Activated CD4-positive, alpha-beta T cell treated with anti-CD3 and anti-CD28 coated beads for 36 hours (primary cell): ENCODE results near the gene DLST. TPM values are rescaled to one million over a fixed set of nuclear protein-coding genes. Genes with fewer than 3 reads are reported as not detected.

Experiments used
- ATAC-seq: fragments of 200-7000 bp; cut with Tn5 transposase; one replicate; pipeline ENCODE4 v1.10.0; 2021; ENCODE audit warnings: mild to moderate bottlenecking, moderate library complexity
- CTCF ChIA-PET: fragments of 350-600 bp; sonication (Branson Sonifier 250); formaldehyde crosslinking; loops from one replicate; lab custom pipeline; 2021; ENCODE audit warnings: antibody characterized with exemption; lab: Charles Lee
- POLR2A ChIA-PET: fragments of 350-600 bp; sonication (Branson Sonifier 250); formaldehyde crosslinking; loops from one replicate; lab custom pipeline; 2021; ENCODE audit warnings: antibody characterized with exemption, inconsistent platforms; lab: Charles Lee
- DNase-seq: peaks from one replicate; pipeline ENCODE4 v3.0.0-alpha.2; 2020
- H3K27ac Mint-ChIP-seq: one replicate; pipeline ENCODE4 v1.8.0; 2021; ENCODE audit warnings: mixed read lengths
- H3K27me3 Mint-ChIP-seq: one replicate; pipeline ENCODE4 v1.8.0; 2021; ENCODE audit warnings: mixed read lengths
- H3K36me3 Mint-ChIP-seq: one replicate; pipeline ENCODE4 v1.8.0; 2021; ENCODE audit warnings: low read depth, mixed read lengths
- H3K4me1 Mint-ChIP-seq: one replicate; pipeline ENCODE4 v1.8.0; 2021; ENCODE audit warnings: mixed read lengths
- H3K4me3 Mint-ChIP-seq: one replicate; pipeline ENCODE4 v1.8.0; 2021; ENCODE audit warnings: mild to moderate bottlenecking, moderate library complexity, mixed read lengths
- H3K9me3 Mint-ChIP-seq: one replicate; pipeline ENCODE4 v1.8.0; 2021; ENCODE audit warnings: low read depth, mixed read lengths
- intact Hi-C, 2 experiments: fragments of 100-400 bp; cut with DNase I in 1 of 2; cut with micrococcal nuclease in 1 of 2; formaldehyde crosslinking; loops; one replicate each; pipeline versions ENCODE4 v1.14.2 to v1.15.1; 2022 to 2024; cut with DNase I, micrococcal nuclease
- total RNA-seq, 2 experiments: library from RNA; stranded (reverse); gene quantifications; one replicate each; pipeline ENCODE4 v1.2.3, GENCODE V29; 2021

The DLST gene
- total RNA-seq, 2 experiments from 2014 or later: 103 to 120 TPM

DNA sequence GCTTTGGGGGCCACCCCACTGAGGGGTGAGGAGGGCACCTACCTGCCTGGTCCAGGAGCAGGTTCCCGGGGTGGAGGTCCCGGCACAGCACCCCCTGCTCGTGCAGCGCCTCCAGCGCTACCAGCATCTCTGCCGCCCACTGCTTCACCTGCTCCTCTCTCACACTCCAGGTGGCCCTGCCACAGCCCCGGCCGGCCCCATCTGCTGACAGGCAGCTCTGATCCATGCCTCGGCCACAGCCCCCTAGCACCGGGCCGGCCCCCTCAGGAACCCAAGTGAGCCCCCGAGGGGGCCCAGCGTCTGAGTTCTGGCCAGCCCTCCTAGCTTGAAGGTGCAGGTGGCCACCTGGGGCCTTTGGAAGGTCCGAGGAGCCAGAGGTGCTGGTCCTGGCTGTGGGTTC is 27.8 kb downstream of the DLST start:
- no peaks in the 10 kb centered on the region for H3K9me3 Mint-ChIP-seq
- ChIA-PET CTCF (interaction anchor here (6.9 kb wide), 1 partner anchor 49 kb away, joined by 250 read pairs; no protein-coding TSS in a partner anchor), POLR2A (interaction anchor here (0.6 kb wide), 1 partner anchor 36 kb away, joined by 8 read pairs; no protein-coding TSS in a partner anchor)
- intact Hi-C loops: no loop called here
- no peak overlapping the region for H3K4me3 Mint-ChIP-seq
- ATAC-seq (no peak), DNase-seq (no peak)
- no peak overlapping the region for H3K27ac Mint-ChIP-seq
- no peaks in the 10 kb centered on the region for H3K4me1 Mint-ChIP-seq
- H3K27me3 Mint-ChIP-seq: no peaks in the 10 kb centered on the region
- peaks cover 9% of the 10 kb centered on the region for H3K36me3 Mint-ChIP-seq

DNA sequence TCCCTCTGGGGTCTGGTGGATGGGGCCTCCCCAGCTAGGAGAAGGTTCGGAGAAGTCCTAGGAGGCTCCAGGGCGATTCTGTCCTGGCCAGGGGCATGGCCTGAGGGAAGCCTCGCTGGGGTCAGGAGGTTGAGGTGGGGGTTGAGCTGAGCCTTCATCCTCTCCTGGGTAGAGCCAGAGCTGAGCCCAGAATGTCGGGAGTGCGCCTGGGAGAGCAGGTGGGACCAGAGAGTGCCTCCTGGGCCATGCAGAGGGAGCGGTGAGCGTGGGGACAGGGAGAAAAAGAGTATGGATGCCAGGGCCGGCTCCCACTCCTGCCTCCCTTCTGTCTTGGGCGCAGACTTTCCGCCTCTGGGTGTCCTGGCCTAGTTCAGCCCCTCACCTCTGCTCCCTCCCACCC is 28.2 kb downstream of the DLST start:
- ChIA-PET POLR2A (interaction anchor here (0.6 kb wide), 1 partner anchor 36 kb away, joined by 8 read pairs; no protein-coding TSS in a partner anchor), CTCF (interaction anchor here (6.9 kb wide), 1 partner anchor 50 kb away, joined by 250 read pairs; no protein-coding TSS in a partner anchor)
- ATAC-seq: no peak
- intact Hi-C loops: no loop called here
- no peaks in the 10 kb centered on the region for H3K27me3 Mint-ChIP-seq
- DNase-seq: no peak
- no peak overlapping the region for H3K4me3 Mint-ChIP-seq
- no peaks in the 10 kb centered on the region for H3K4me1 Mint-ChIP-seq
- peaks cover 9% of the 10 kb centered on the region for H3K36me3 Mint-ChIP-seq
- no peaks in the 10 kb centered on the region for H3K9me3 Mint-ChIP-seq
- no peak overlapping the region for H3K27ac Mint-ChIP-seq

DNA sequence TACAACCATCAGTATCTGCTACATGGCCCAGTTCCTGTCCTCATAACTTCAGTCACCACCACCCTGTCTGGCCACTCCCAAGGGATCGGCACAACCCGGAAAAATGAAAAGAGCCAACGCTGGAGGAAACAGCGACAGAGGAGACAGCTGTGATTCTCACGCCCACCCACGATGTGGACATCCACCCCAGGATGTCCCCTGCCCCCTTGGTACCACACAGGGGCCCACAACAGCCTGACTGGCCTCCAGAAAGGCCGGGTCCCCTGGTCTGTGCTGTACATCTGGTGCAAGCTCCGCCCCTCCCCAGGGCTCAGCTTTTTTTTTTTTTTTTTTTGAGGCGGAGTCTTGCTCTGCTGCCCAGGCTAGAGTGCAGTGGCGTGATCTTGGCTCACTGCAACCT is 28.8 kb downstream of the DLST start:
- POLR2A ChIA-PET: interaction anchor here (0.5 to 0.7 kb wide), 3 partner anchors 19 to 189 kb away, joined by 3 to 5 read pairs (median 3); no protein-coding TSS in a partner anchor
- no peaks in the 10 kb centered on the region for H3K4me1 Mint-ChIP-seq
- no peaks in the 10 kb centered on the region for H3K9me3 Mint-ChIP-seq
- H3K36me3 Mint-ChIP-seq: peaks cover 3% of the 10 kb centered on the region
- intact Hi-C loops: no loop called here
- no peak overlapping the region for H3K4me3 Mint-ChIP-seq
- DNase-seq: no peak
- no peaks in the 10 kb centered on the region for H3K27me3 Mint-ChIP-seq
- CTCF ChIA-PET: interaction anchor here (0.6 to 6.9 kb wide), 5 partner anchors 26 to 178 kb away, joined by 3 to 250 read pairs (median 4); no protein-coding TSS in a partner anchor
- no peak overlapping the region for H3K27ac Mint-ChIP-seq
- ATAC-seq: no peak

DNA sequence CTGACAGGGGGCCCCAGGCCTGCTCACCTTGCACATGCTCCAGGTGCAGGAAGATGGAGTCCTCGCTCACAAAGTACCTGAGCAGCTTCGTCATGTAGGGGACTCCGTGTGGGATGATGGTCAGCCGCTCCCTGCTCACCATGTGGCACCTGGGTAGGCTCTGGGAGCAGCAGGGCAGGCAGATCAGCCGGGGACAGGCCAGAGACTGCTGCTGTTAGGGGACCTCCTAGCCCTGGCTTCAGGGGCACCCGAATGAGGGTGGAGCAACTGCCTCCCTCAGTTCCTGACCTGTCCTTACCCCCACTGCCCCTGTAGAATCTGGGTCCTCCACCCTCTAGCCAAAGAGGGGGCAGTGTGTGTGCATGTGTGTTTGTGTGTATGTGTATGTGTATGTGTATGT is 29.5 kb downstream of the DLST start:
- ChIA-PET POLR2A (interaction anchor here (0.6 kb wide), 1 partner anchor 189 kb away, joined by 5 read pairs; no protein-coding TSS in a partner anchor), CTCF (interaction anchor here (0.6 to 2.2 kb wide), 5 partner anchors 26 to 302 kb away, joined by 3 to 8 read pairs (median 3); no protein-coding TSS in a partner anchor)
- no peaks in the 10 kb centered on the region for H3K36me3 Mint-ChIP-seq
- ATAC-seq (no peak), DNase-seq (no peak)
- intact Hi-C loops: no loop called here
- H3K27me3 Mint-ChIP-seq: no peaks in the 10 kb centered on the region
- no peak overlapping the region for H3K27ac Mint-ChIP-seq
- no peaks in the 10 kb centered on the region for H3K9me3 Mint-ChIP-seq
- H3K4me1 Mint-ChIP-seq: no peaks in the 10 kb centered on the region
- no peak overlapping the region for H3K4me3 Mint-ChIP-seq

DNA sequence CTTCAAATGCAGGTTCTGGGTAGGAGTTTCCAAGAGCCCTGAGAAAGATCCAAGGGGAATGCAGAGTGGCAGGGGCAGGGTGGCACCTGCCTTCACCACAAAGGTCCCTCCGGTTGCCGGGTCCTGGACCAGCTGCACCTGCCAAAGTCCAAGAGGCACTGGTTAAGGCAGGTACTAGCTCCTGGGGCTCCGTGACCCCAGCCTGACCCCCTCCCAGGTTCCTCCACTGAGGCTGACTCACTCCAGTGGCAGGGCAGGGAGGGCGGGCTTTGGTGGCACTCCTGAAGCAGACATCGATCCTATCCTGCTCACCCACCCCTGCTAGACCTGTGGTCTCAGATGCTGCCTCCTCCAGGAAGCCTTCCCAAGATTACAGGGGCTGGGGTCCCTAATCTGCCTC is 30.0 kb downstream of the DLST start:
- no peak for ATAC-seq
- H3K4me3 Mint-ChIP-seq: no peak overlapping the region
- ChIA-PET CTCF (interaction anchor here (1.0 to 2.2 kb wide), 4 partner anchors 50 to 303 kb away, joined by 3 to 8 read pairs (median 4); no protein-coding TSS in a partner anchor), POLR2A (interaction anchor here (1.0 kb wide), 1 partner anchor 24 kb away, joined by 3 read pairs; no protein-coding TSS in a partner anchor)
- H3K36me3 Mint-ChIP-seq: no peaks in the 10 kb centered on the region
- no peaks in the 10 kb centered on the region for H3K27me3 Mint-ChIP-seq
- DNase-seq: no peak
- intact Hi-C loops: no loop called here
- no peak overlapping the region for H3K27ac Mint-ChIP-seq
- H3K9me3 Mint-ChIP-seq: no peaks in the 10 kb centered on the region
- H3K4me1 Mint-ChIP-seq: no peaks in the 10 kb centered on the region

DNA sequence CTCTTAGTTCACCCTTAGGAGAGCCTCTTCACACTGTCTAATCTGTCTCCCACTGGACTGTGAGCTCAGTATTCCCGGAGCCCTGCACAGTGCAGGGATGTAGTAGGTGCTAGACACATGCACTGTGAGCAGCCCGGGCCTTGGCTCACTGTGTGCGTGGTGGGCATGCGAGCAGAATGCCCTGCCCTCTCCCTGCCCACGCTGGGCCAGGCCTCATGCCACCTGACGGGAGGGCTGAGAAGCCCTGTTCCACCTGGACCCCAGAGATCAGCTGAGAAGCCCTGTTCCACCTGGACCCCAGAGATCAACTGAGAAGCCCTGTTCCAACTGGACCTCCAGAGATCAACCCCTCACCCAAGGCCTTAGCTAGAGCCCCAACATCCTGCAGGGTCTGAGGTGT is 30.4 kb downstream of the DLST start:
- no peaks in the 10 kb centered on the region for H3K36me3 Mint-ChIP-seq
- no peak for ATAC-seq
- DNase-seq: no peak
- no peak overlapping the region for H3K27ac Mint-ChIP-seq
- intact Hi-C loops: no loop called here
- CTCF ChIA-PET: interaction anchor here (0.7 to 2.2 kb wide), 5 partner anchors 11 to 390 kb away, joined by 3 to 8 read pairs (median 4); partner anchors contain the start of gene RPS6KL1
- no peaks in the 10 kb centered on the region for H3K27me3 Mint-ChIP-seq
- no peaks in the 10 kb centered on the region for H3K9me3 Mint-ChIP-seq
- no peaks in the 10 kb centered on the region for H3K4me1 Mint-ChIP-seq
- POLR2A ChIA-PET: interaction anchor here (1.0 kb wide), 1 partner anchor 24 kb away, joined by 3 read pairs; no protein-coding TSS in a partner anchor
- no peak overlapping the region for H3K4me3 Mint-ChIP-seq

DNA sequence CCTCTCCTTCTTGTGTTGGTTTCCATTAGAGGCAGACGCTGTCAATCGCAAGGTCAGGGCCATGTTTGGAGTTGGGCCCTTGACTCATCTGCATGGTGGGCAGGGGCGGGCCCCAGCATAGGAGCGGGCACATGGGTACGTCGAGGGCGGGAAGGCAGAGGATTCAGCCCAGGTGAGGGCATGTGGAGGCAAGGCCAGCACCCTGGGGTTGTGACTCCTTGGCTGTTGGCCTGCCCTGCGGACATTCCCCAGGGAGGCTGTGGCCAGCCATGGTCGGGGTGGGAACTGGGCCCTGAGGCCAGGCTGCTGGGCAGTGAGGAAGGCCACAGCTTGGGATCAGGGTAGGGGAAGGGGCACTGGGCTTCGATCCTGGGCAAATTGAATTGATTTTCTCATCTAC is 31.1 kb downstream of the DLST start:
- H3K9me3 Mint-ChIP-seq: no peaks in the 10 kb centered on the region
- POLR2A ChIA-PET: no interaction called here

DNA sequence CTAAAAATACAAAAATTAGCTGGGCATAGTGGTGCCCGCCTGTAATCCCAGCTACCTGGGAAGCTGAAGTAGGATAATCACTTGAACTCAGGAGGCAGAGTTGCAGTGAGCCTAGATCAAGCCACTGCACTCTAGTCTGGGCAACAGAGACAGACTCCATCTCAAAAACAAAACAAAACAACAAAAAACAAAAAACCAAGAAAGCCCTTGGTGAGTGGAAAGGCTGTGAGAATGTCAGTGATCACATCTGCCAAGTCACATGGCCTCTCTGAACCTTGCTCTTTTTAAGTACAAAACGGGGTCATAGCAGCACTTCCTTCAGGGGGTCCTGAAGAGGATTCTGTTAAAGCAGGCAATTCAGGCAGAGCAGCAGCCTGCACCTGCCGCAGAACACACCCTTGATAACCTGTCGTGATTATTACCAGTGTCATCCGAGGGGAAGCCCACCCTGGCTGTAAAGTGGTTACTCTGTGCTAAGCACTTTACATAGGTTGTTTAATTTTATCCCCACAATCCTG is 31.7 kb downstream of the DLST start:
- POLR2A ChIA-PET: no interaction called here
- Mint-ChIP-seq H3K9me3 (no peaks in the 10 kb centered on the region), H3K4me3 (no peak overlapping the region), H3K36me3 (no peaks in the 10 kb centered on the region), H3K27me3 (no peaks in the 10 kb centered on the region), H3K27ac (no peak overlapping the region), H3K4me1 (no peaks in the 10 kb centered on the region)
- DNase-seq: no peak
- ATAC-seq: no peak
- intact Hi-C loops: no loop called here
- CTCF ChIA-PET: interaction anchor here (1.6 kb wide), 1 partner anchor 9 kb away, joined by 5 read pairs; the partner anchor contains the start of gene RPS6KL1

More for the DNA sequence above, 31.1 kb downstream of the DLST start:
- no peak overlapping the region for H3K4me3 Mint-ChIP-seq
- H3K27ac Mint-ChIP-seq: no peak overlapping the region
- DNase-seq: no peak
- ATAC-seq: no peak
- H3K27me3 Mint-ChIP-seq: no peaks in the 10 kb centered on the region
- CTCF ChIA-PET: interaction anchor here (0.7 to 2.2 kb wide), 4 partner anchors 10 to 389 kb away, joined by 3 to 8 read pairs (median 4); partner anchors contain the start of gene RPS6KL1
- intact Hi-C loops: no loop called here
- H3K36me3 Mint-ChIP-seq: no peaks in the 10 kb centered on the region
- no peaks in the 10 kb centered on the region for H3K4me1 Mint-ChIP-seq

DNA sequence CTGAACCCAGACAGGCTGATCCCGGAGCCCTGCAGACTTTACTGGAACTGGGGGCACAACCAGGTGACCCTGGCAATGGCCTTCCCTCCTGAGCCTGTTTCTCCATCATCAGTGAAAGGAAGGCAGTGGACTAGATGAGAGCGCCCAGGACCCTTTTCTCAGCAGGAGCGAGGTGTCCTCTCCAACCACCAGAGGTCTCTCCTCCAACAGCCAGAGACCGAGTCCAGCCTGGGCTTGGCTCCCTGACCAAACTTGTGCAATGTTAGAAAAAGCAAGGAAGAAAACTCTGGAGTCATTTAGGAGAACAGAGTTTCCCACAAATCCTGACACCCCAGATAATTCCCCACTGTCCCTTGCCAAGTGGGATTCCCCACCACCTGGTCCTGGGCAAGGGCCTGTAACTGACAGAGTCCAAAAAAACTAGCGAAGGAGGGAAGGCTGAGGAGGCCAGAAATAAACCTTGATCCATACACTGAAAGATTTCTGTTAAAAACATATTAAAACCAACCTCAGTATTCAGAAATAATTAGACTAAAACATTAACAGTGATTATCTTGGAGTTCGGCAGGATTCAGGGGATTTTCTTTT is 32.4 kb downstream of the DLST start:
- Mint-ChIP-seq H3K36me3 (no peaks in the 10 kb centered on the region), H3K9me3 (no peaks in the 10 kb centered on the region), H3K27ac (no peak overlapping the region), H3K4me3 (no peak overlapping the region), H3K27me3 (no peaks in the 10 kb centered on the region), H3K4me1 (no peaks in the 10 kb centered on the region)
- ChIA-PET POLR2A (no interaction called here), CTCF (no interaction called here)
- intact Hi-C loops: loop anchor here in 1 of 2 experiments (1.0 kb wide), 1 partner anchor 174 kb away; no protein-coding TSS in a partner anchor
- peak; percentile 45 for DNase-seq
- peak; percentile 53 for ATAC-seq

DNA sequence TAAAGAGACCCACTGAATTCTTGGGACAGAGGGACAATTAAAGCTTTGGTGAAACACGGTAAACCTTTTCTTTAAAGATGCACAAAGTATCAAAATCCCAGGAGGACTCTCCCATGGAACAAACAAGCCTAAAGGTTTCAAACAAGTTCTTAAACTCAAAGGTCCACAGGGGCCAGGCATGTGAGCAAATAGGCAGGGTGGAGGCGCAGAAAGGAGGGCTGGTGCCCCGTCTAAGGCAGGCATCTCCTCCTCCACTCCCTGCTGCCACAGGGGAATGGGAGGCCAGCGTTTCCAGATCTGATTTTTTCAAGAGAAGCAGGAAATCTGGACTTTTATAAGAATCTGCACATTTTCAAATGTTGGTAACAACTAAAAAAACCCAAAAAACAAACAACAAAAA is 33.7 kb downstream of the DLST start:
- H3K4me1 Mint-ChIP-seq: no peaks in the 10 kb centered on the region
- H3K4me3 Mint-ChIP-seq: no peak overlapping the region
- DNase-seq: no peak
- CTCF ChIA-PET: interaction anchor here (1.1 kb wide), 1 partner anchor 10 kb away, joined by 4 read pairs; no protein-coding TSS in a partner anchor
- no peak overlapping the region for H3K27ac Mint-ChIP-seq
- H3K9me3 Mint-ChIP-seq: no peaks in the 10 kb centered on the region
- no peaks in the 10 kb centered on the region for H3K36me3 Mint-ChIP-seq
- intact Hi-C loops: no loop called here
- no peak for ATAC-seq
- no peaks in the 10 kb centered on the region for H3K27me3 Mint-ChIP-seq
- POLR2A ChIA-PET: no interaction called here

DNA sequence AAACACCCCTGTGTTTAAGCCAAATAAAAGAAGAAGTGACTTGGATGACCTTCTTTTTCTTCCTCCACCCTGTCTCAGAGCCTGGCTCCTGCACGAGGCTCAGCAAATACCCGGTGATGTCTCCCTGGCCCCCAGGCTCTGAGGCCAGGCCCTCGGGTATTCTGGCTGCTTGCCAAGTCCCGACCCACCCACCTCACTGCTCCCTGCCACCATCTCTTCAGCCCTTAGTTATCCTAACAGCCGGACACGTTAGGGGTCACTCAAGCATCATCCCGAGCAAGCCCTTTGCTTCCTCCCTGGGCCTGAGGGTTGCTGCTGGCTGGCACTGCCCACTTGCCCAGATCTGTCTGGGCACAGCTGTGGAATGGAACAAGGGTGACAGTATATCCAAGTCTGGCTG is 34.1 kb downstream of the DLST start:
- H3K27me3 Mint-ChIP-seq: no peaks in the 10 kb centered on the region
- no peaks in the 10 kb centered on the region for H3K36me3 Mint-ChIP-seq
- H3K9me3 Mint-ChIP-seq: no peaks in the 10 kb centered on the region
- H3K4me1 Mint-ChIP-seq: no peaks in the 10 kb centered on the region
- CTCF ChIA-PET: interaction anchor here (1.1 kb wide), 1 partner anchor 10 kb away, joined by 4 read pairs; no protein-coding TSS in a partner anchor
- H3K27ac Mint-ChIP-seq: no peak overlapping the region
- POLR2A ChIA-PET: interaction anchor here (0.6 kb wide), 1 partner anchor 613 kb away, joined by 3 read pairs; no protein-coding TSS in a partner anchor
- ATAC-seq: no peak
- intact Hi-C loops: no loop called here
- no peak for DNase-seq
- H3K4me3 Mint-ChIP-seq: no peak overlapping the region
